Right lobe of liver (tissue), 6 donors: ENCODE data around the gene C2CD4D. TPM values are rescaled to one million over a fixed set of nuclear protein-coding genes. Genes with fewer than 3 reads are reported as not detected.

Experiments
- ATAC-seq, 4 donors: fragments of 200-7000 bp; cut with Tn5 transposase; one replicate each; pipeline ENCODE4 v1.9.1; 2020; ENCODE audit warnings: mild to moderate bottlenecking in 4 of 4, moderate library complexity in 4 of 4
- DNase-seq, 3 donors: peaks; one replicate each; pipeline ENCODE4 v3.0.0-alpha.2; 2020
- H3K27ac ChIP-seq, 3 donors: fragments of 200-600 bp; one replicate each; pipeline ENCODE4 v1.8.0; 2022
- H3K27me3 ChIP-seq, 2 donors: fragments of 200-600 bp; one replicate each; pipeline ENCODE4 v1.8.0; 2022
- H3K36me3 ChIP-seq, 4 donors: fragments of 200-600 bp; sonication (generic) in 1 of 4; one replicate each; pipeline versions ENCODE4 v1.5.1 to v1.8.0; 2017 to 2022; ENCODE audit warnings: control low read depth in 1 of 4
- H3K4me1 ChIP-seq, 4 donors: fragments of 200-600 bp; sonication (generic) in 1 of 4; one replicate each; pipeline versions ENCODE4 v1.5.1 to v1.8.0; 2017 to 2022; ENCODE audit warnings: control low read depth in 1 of 4
- H3K4me3 ChIP-seq, 3 donors: fragments of 200-600 bp; one replicate each; pipeline ENCODE4 v1.8.0; 2022
- H3K9me3 ChIP-seq, 4 donors: fragments of 200-600 bp; sonication (generic) in 1 of 4; one replicate each; pipeline versions ENCODE4 v1.5.1 to v1.8.0; 2017 to 2022; ENCODE audit warnings: control low read depth in 1 of 4
- CTCF ChIP-seq, 4 donors: fragments of 200-600 bp in 3 of 4; fragments of 450-650 bp in 1 of 4; IDR thresholded peaks; one replicate each; pipeline versions ENCODE4 v1.5.1 to v1.8.0; 2016 to 2022; ENCODE audit warnings: antibody characterized with exemption in 4 of 4, mild to moderate bottlenecking in 2 of 4
- POLR2A ChIP-seq: fragments of 450-650 bp; IDR thresholded peaks from one replicate; pipeline ENCODE4 v1.6.1; 2017; ENCODE audit warnings: antibody characterized with exemption, mild to moderate bottlenecking
- WGBS: methylation state at CpG from one replicate; pipeline ENCODE4 v1.1.6; 2018; ENCODE audit warnings: low coverage, low lambda C conversion rate; ENCODE audit not compliant: insufficient coverage; ENCODE audit errors: missing lambda C conversion rate; 5-methylcytosine and 5-hydroxymethylcytosine counted together
- intact Hi-C, 2 donors: fragments of 100-400 bp; cut with DNase I; formaldehyde crosslinking; loops; one replicate each; pipeline versions ENCODE4 v1.11.2 to v1.14.1; 2022
- total RNA-seq, 6 experiments: library from RNA; depleted of rRNA in 2 of 6; stranded (reverse); fragments of >200 nt in 2 of 6; fragmentation: NEBNext Ultra II Directional in 3 of 6; extraction: Animal tissue kit (Norgen Biotek cat#: 25700) in 3 of 6; gene quantifications; one replicate each; pipeline versions ENCODE4 v1.1.0 to v1.2.4, GENCODE V29; 2016 to 2023
- donor health status: DM: no; HTN: yes; CAD: no.
- donor health status: DM: no; HTN: no; CAD: no.
- donor health status: DM: no; HTN: no; CAD: no.
- donor health status: DM: no; HTN: yes; CAD: no.
- donor health status: DM: no; HTN: yes; CAD: no.

The C2CD4D gene
- total RNA-seq, 6 experiments from 2014 or later = not detected

DNA sequence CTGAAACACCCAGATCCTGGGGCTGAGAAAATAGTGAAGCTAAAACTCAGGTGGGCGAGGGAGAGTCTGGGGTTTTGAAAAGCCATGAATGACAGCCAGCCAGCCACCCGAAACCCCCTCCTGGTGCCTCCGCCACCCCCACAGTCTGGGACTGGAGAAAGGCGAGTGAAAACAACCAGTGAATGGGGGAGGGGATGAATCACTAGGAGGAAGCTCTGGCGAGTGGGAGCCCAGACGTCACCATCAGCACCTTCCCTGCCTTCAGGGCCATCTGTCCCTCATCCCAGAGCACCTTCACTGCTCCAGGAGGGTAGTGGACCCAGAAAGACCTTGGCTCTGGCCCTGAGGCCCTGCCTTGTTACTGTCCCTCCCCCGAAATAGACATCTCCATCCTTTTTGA, 17.2 kb downstream of the C2CD4D start:
- Histone ChIP-seq H3K27me3 (no peaks in the 10 kb centered on the region), H3K4me3 (no peak overlapping the region), H3K27ac (no peak overlapping the region), H3K36me3 (no peaks in the 10 kb centered on the region), H3K4me1 (peaks cover 3 to 66% (median 23%) of the 10 kb centered on the region in 4 donors), H3K9me3 (no peaks in the 10 kb centered on the region)
- intact Hi-C loops = no loop called here
- no peak for ATAC-seq
- no peak for TF ChIP-seq POLR2A
- no peak for TF ChIP-seq CTCF (IDR thresholded peaks at IDR 0.05)
- peak in 1 of 3 donors; percentile 32 for DNase-seq
- WGBS = no CpG with 5 or more reads among the region's 7 CpGs

- H3K27ac ChIP-seq = peak overlapping the region in 1 of 3 donors; percentile 26
- H3K4me1 ChIP-seq = peaks cover 3 to 52% (median 21%) of the 10 kb centered on the region in 4 donors
- no peaks in the 10 kb centered on the region for H3K27me3 ChIP-seq
- no peak overlapping the region for H3K4me3 ChIP-seq
- WGBS = 0% methylated on average over 2 of the region's 2 CpGs
- DNase-seq (peak; percentile 64 to 83 (median 83)), ATAC-seq (peak; percentile 47 to 63 (median 52))
- intact Hi-C loops = no loop called here
- H3K36me3 ChIP-seq = peaks cover 0 to 9% (median 3%) of the 10 kb centered on the region in 4 donors
- H3K9me3 ChIP-seq = no peaks in the 10 kb centered on the region
- no peak for TF ChIP-seq POLR2A
- no peak for TF ChIP-seq CTCF (IDR thresholded peaks at IDR 0.05)
Observed at GRCh38 chr1:151820940-151821339, 18.7 kb downstream of the C2CD4D start.

DNA sequence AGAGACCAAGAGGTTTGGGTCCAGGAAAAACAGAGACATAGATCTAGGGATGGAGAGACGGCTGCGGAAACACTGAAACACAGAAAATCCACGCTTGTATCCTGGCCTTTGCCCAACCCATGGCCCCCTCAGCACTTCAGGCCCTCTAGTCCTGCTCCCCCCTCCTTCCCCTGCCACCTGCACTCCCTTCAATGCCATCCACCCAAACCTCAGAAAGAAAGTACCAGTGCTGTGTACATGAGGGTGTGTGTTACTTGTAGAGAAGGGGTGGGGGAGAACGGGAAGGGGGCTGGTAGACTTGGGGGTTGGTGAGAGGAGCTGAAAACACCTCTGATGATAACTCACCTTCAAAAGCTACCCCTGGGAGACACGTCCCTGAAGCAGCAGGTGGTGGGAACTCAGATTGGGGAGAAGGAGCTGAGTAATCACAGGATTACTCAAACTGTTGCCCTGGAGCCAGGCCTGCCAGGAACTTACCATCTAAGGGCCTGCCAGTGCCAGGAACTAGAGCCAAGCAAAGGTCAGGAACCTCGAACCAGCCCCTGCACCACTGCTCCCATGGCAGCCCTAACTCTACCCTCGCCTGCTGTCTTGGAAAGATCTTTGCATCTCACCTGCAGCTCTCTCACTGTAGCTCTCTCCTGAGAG, 19.5 kb downstream of the C2CD4D start:
- TF ChIP-seq CTCF (IDR thresholded peaks at IDR 0.05) (no peak), POLR2A (no peak)
- H3K27me3 ChIP-seq = no peaks in the 10 kb centered on the region
- peaks cover 0 to 14% (median 4%) of the 10 kb centered on the region in 4 donors for H3K36me3 ChIP-seq
- intact Hi-C loops = no loop called here
- H3K27ac ChIP-seq = peak overlapping the region; percentile 38 to 54 (median 43)
- 81% methylated on average over 4 of the region's 7 CpGs for WGBS
- H3K9me3 ChIP-seq = no peaks in the 10 kb centered on the region
- DNase-seq (peak; percentile 69 to 88 (median 84)), ATAC-seq (peak; percentile 73 to 82 (median 78))
- H3K4me1 ChIP-seq = peaks cover 3 to 48% (median 18%) of the 10 kb centered on the region in 4 donors
- H3K4me3 ChIP-seq = no peak overlapping the region

GRCh38 chr1:151819227-151819835, 20.3 kb downstream of the C2CD4D start:
- ATAC-seq (peak; percentile 64 to 80 (median 71)), DNase-seq (peak; percentile 65 to 79 (median 77))
- H3K4me3 ChIP-seq = no peak overlapping the region
- no peaks in the 10 kb centered on the region for H3K9me3 ChIP-seq
- peaks cover 0 to 17% (median 6%) of the 10 kb centered on the region in 4 donors for H3K36me3 ChIP-seq
- no peak for TF ChIP-seq POLR2A
- TF ChIP-seq CTCF (IDR thresholded peaks at IDR 0.05) = no peak
- 43% methylated on average over 4 of the region's 12 CpGs for WGBS
- H3K27me3 ChIP-seq = no peaks in the 10 kb centered on the region
- peaks cover 3 to 44% (median 18%) of the 10 kb centered on the region in 4 donors for H3K4me1 ChIP-seq
- peak overlapping the region in 2 of 3 donors; percentile 43 to 54 for H3K27ac ChIP-seq
- intact Hi-C loops = no loop called here
